Stimulated activated CD8-positive, alpha-beta memory T cell treated with anti-CD3 and anti-CD28 coated beads, Interleukin-12 subunit alpha, Interleukin-12 subunit beta, amount 100 ng/mL, for 1 hour (primary cell): ENCODE data around the gene CEP170B.
"Not testable (repeated sequence)": the region's sequence is repeated elsewhere in the genome, so short reads cannot be mapped to it uniquely, and the experiment has no call there.

Source experiments
- DNase-seq: peaks from one replicate; pipeline ENCODE4 v3.0.0-alpha.2; 2020; ENCODE audit warnings: low read depth

The CEP170B gene

GRCh38 chr14:104892531-104893434 is 27.7 kb downstream of the CEP170B start:
- DNase-seq, result no peak

- no peak for DNase-seq
Observed at GRCh38 chr14:104893435-104894207, 28.6 kb downstream of the CEP170B start.

DNA sequence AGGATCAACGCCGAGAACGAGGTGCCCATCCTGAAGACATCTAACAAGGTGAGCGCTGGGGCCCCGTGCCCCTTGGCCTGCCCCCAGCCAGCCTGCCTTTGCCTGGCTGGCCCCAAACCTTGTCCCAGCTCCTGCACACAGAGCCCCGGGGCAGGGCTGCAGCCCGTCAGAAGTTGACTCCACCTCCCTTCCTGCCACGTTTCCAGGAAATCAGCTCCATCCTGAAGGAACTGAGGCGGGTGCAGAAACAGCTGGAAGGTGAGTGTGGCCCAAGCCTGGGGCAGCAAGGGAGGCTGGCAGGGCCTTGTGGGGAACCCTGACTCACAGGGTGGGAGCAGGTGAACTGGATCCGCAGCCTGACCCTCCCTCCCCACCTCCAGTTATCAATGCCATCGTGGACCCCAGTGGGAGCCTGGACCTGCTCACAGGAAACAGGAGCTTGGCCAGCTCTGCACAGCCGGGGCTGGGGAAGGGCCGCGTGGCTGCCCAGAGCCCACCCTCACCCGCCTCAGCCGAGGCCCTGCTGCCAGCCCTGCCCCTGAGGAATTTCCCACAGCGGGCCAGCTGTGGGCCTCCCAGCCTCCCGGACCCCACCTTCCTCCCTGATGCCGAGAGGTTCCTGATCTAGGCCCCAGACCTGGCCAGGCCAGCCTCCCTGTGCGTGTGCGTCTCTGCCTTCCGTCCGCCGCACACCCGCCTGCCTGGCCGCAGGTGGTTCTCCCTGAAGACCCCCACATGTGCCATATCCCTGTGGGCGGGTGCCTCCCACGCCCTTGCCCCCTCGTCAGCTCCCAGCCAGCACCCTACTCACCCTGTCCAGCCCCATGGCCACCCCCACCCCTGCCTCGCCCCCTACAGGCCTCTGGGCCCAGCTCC is 29.5 kb downstream of the CEP170B start:
- no peak for DNase-seq

- no peak for DNase-seq
Observed at GRCh38 chr14:104895207-104895785, 30.2 kb downstream of the CEP170B start.

DNA sequence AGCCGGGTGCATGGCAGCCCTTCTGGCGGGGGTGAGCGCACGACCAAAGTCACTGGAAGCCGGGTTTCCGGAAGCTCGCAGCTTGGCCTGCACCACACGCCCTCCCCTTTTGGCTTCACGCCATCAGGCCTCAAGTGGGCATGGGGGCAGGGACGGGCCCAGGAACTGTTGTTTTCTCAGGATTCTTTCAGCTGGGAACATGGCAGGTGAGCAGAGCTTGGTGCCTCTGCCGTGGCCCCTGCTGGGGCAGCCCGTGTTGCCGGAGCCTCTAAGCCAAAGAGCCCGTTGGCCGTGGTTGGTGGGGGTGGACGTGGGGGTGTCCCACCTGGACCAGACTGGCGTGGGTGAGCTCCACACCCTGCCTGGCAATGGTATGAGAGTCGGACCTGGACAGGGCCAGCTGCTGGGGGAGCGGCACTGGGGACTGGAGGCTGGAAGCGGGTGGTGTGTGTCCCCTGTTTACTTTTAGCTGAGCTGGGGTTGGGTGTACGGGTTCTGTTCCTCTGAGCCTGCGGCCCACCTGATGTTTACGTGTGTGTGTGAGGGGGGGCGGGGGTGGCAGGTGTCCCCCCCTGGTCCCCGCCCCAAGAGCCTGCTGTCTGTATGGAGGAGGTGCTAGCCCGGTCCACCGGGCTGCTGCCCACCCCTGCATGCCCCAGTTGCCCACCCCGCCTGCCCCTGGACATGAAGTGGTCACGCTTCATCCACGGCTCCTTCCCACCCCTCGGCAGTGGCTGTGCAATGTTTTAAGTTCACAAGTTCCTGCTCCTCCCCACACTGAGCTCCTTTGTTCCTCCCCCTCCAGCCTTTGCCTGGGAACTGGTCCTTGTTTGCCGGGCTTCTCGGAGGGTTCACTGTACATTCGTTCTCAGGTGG is 31.0 kb downstream of the CEP170B start:
- DNase-seq, result no peak

DNA sequence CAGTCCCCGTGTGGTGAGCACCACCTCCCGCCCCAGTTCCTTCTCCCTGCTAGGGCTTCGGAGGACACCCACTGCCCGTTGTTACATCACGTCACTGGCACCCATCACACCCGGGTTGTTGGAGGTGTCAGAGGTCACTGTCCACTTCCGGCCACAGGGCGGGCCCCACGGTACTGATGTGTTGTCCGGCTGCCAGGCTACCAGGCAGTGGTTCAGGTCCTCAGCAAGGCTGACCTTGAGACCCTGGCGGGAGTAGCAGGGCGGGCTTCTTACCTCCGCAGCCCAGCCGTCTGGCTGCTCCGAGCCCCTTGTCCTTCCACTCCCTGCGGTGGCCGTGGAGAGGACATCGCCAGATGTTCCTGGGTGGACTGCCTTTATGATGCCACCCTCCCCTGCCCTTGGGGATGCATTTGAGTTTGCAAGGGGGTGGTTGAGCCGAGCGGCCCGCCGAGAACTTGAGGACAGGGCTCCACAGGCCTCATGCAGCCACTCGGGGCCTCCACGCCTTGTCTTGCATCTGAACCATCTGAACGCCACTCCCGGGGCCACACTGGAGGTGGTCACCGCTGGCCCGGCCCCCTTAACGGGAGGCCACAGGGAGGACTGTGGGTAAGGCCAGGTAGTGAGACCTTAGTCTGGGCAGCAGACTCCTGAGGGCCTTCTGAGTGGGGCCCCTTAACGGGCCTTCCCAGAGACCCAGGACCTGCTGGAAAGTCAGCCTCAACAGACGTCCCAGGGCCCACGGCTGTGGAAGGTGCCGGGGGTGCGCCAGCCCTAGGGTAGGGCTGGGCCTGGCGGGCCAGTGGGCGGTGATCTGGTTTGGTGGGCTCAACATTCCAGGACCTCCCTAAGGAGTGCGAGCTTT is 32.5 kb downstream of the CEP170B start:
- DNase-seq, result no peak

GRCh38 chr14:104898195-104898558 is 33.1 kb downstream of the CEP170B start:
- no peak for DNase-seq

DNA sequence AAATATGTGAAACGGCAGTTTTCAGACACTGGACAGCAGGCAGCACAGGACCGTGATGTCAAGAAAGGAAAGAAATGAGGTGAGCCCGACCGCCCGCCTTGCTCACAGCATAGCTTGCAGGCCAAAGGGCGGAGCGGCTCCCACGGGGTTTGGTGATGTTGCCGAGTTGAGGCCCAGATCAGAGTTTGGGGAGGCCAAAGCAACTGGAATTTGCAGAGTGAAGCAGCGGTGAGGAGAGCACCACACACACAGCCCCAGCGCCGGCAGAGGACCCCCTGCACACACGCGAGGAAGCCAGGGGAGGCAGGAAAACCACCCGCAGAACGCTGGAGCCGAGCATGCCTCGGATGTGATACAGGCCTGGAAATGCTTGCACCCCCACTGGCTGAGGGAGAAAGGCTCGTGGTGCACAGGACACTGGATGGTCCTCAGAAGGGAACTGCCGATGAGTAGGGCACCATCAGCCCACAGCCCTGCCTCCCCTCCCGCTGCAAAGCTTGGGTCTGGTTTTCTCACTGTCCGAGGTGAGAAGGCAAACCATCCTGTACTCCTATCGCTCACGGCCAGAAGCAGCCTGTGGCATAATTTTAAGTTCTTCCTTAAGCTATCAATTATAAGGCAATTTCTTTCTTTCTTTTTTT is 33.9 kb downstream of the CEP170B start:
- DNase-seq, result no peak

GRCh38 chr14:104899781-104900180 is 34.7 kb downstream of the CEP170B start:
- no peak for DNase-seq

GRCh38 chr14:104900639-104901512 is 35.8 kb downstream of the CEP170B start:
- no peak for DNase-seq

GRCh38 chr14:104903990-104904389 is 38.9 kb downstream of the CEP170B start:
- no peak for DNase-seq

DNA sequence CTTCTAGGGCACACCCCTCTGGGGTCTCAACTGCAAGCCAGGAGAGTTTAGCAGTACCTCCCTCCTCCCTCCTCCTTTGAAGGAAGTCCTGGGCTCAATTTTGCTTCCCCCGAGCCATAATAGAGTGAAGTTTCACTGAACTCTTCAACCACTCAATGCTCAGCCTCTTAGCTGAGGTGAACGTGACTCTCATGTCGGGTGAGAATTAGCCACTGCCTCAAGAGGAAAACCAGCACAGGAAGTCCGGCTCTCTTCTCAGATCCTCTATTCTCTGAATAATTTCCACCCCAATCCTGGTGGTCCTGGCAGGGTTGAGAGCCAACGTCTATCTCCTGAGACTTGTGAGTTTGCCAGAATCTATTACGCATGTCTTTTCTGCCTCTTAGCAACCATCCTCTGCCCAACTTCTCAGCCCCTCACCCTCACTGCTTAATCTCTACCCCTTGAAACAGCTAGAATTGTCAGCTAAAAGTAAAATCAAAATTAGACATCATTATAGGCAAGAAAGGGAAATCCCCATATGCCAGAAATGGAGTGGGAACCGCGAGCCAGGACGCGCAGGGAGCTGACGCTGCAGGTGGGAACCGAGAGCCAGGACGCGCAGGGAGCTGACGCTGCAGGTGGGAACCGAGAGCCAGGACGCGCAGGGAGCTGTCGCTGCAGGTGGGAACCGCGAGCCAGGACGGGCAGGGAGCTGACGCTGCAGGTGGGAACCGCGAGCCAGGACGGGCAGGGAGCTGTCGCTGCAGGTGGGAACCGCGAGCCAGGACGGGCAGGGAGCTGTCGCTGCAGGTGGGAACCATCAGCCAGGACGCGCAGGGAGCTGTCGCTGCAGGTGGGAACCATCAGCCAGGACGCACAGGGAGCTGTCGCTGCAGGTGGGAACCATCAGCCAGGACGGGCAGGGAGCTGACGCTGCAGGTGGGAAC is 39.8 kb downstream of the CEP170B start:
- DNase-seq, result not testable (repeated sequence)

GRCh38 chr14:104905579-104905933 is 40.5 kb downstream of the CEP170B start:
- not testable (repeated sequence) for DNase-seq

GRCh38 chr14:104908303-104908702 is 43.2 kb downstream of the CEP170B start:
- no peak for DNase-seq

- DNase-seq, result no peak
Observed at GRCh38 chr14:104912053-104912452, 47.0 kb downstream of the CEP170B start.

DNA sequence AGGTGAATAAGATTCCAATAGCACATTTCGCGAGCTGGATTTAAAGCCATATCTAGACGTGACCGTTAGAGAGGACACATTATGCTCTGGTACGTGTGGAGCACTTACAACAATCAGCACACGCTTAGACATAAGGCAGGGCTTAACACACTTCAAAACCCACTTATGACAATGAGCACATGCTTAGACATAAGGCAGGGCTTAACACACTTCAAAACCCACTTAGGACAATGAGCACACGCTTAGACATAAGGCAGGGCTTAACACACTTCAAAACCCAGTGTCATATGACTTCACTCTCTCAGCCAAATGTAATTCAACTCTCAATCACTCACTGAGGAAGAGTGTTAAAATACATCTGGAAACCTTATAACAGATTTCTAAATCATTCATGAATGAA is 48.4 kb downstream of the CEP170B start:
- no peak for DNase-seq

DNA sequence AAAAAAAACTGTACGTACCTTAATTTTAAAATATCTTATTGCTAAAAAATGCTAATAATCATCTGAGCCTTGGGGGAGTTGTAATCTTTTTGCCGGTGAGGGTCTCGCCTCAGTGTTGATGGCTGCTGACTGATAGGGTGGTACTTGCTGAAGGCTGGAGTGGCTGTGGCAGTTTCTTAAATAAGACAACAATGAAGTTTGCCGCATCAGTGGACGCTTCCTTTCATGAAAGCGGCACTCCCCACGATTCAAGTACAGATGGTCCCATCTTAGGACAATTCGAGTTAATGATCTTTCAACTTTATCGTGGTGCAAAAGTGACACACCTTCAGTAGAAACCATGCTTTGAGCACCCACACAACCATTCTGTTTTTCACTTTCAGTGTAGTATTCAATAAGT is 52.0 kb downstream of the CEP170B start:
- no peak for DNase-seq
